HuH-7 (cell line): ENCODE measurements around the gene HHATL.
A peak's percentile ranks its signal among the peaks of the same experiment; 100 is the strongest.

Experiments used
- DNase-seq: peaks from one replicate; pipeline ENCODE4 v3.0.0; 2011; ENCODE audit warnings: low spot score

HHATL gene

DNA sequence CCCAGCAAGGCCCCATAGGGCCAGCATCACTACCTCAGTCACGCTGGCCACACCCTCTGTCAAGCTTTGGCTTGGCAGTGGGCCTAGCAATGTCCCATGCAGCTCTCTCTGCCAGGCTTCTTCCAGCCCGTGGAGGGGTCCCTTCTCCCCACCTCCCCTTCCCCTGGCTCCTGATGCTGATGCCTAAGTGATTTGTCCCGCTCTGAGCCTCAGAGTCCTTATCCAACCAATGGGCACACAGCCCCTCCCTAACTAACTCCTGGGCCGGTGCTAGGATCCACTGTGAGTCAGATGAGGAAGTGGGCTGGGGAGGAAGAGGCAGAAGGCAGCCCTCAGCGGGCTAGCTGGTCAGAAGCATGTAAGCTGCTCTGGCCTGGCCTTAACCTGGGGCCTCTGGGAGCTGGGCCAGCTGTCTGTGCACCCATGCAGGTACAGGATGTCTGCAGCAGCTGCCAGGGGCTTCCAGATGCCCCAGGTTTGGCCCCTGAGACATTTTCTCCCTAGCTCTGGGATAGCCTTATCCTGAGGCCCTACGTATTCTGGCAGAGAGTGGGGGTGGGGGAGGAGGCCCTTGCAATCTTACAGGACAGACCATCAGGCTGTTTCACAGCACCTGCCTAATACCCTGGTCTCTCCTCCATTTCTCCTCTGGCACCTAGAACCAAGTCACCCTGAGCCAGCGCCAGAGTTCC, 49.8 kb downstream of the HHATL start:
- DNase-seq = peak; percentile 30

DNA sequence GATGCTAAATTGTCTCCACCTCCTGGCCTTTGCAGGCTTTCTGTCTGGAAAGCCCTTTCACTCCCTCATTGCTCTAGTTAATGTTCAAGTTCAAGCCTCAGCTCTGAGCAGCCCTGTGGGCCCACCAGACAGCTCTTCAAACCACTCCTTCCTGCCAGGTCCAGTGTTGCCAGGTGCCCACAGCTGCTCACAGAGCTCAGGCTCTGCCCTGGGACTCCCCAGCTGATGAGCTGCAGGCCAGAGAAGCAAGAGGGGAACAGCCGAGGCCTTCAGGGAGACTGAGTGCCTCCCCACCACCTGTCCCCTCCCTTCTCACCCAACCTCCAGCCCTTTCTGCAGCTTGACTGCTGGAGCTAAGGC, 50.4 kb downstream of the HHATL start:
- peak; percentile 16 for DNase-seq

DNA sequence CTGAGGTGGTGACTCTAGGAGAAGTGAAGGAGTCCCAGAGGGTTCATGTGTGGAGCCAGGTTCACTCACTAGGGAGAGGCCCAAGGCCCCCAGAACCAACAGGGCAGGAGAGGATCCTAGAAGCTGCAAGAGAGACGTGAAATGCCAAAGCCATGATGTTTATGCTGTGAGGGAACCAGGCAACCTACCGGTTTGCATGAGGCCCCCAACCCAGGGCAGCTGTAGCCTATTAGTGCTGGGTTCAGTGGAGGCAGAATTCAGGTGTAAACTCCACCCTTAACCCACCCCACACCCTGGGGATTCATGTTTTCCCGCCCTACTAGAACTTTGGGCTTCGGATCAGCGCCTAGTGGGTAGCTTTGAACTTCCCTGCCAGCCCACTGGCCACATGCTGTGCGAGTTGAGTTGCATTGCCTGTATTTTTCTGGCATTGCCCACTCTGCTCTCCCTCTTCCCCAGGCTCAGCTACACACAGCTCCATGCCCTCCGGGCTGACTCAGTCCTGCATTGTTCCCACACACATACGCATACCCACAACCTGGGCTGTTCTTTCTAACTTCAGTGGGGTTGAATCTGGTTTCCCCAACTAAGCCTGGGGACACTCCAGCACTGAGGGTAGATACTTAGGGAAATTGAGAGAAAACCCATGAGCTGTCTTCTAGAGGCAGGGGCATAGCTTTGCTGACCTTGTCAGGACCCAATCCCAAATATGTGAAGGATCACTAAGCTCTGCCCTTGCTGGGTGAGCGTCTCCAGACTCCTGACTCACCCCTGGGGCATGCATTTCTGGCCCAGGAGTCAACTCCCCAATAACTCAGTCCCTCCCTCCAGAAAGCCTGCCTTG, 51.1 kb downstream of the HHATL start:
- DNase-seq = no peak

DNA sequence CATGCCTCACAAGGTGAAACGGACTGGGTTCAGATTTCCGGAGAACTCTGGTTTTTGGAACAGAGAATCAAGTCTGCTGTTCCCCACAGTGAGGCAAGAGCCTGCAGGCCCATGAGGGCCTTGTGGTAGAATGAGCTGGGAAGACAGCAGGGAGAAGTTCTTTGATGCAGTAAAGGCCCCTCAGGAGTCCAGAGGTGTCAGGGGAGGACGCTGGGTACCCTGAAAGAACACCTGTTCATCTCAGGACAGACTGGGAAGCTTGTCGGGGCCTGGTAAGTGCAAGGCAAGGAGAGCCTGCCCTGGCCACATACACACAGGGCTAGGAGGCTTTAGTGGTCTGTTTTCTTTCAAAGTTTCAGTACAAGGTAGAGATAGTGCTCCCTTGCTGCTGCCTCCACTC, 52.8 kb downstream of the HHATL start:
- no peak for DNase-seq

DNA sequence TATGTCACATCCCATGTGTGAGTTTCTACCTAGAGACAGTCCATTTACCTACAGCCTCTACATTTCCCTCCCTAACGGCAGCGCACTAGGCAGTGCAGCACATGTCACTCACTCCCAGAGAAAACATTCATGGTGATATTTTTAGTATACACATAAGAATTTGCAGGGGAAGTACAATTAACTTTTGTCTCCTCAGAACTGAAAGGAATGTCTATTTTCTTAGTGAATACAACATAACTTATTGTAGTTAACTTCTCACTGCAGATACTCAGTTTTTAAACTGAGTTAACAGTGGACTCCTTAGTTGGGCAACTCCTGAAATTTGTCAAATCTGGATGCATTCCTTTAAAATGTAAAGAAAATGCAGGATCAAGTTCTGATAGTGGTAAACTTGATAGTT, 53.6 kb downstream of the HHATL start:
- no peak for DNase-seq

DNA sequence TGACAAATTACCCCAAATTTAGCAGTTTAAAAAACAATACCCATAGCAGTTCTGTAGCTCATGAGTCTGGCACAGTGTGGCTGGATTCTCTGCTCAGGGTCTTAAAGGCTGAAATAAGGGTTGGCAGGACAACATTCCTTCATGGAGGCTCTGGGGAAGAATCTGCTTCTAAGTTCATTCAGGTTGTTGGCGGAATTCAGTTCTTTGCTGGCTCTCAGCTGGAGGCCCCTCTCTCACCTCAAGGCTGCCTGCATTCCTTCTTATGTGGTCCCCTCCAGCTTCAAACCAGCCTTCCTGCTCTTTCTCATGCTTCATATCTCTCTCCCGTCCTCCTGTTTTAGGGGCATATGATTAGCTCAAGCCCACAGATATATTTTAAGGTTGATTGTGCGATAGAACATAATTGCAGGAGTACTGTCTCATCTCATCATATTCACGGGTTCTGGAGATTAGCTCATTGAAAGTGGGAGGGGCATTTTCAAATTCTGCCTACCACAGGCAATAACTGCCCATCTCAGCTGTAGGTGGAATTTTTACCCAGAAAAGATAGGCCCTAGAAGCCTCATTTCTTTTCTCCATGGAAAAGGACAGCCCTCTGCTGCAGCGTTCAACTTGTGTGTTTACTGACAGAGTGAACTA, 54.7 kb downstream of the HHATL start:
- no peak for DNase-seq
